Vagina (tissue), 2 donors: Measurements from ENCODE around the gene ABTB1. TPM values are rescaled to one million over a fixed set of nuclear protein-coding genes. Genes with fewer than 3 reads are reported as not detected.

Experiments used
- DNase-seq, 2 donors: peaks; one replicate each; pipeline ENCODE4 v3.0.0-alpha.2; 2017; ENCODE audit errors: extremely low spot score in 2 of 2
- H3K27ac ChIP-seq: fragments of 200-600 bp; sonication (generic); one replicate; pipeline ENCODE4 v1.5.1; 2019
- H3K27me3 ChIP-seq: fragments of 200-600 bp; sonication (generic); one replicate; pipeline ENCODE4 v1.5.1; 2019
- H3K36me3 ChIP-seq, 2 donors: fragments of 200-600 bp; sonication (generic); one replicate each; pipeline ENCODE4 v1.5.1; 2017 to 2019
- H3K4me1 ChIP-seq: fragments of 200-600 bp; sonication (generic); one replicate; pipeline ENCODE4 v1.5.1; 2019
- H3K4me3 ChIP-seq, 2 donors: fragments of 200-600 bp; sonication (generic); 1 replicate in 1 of 2; 2 replicates in 1 of 2; pipeline ENCODE4 v1.5.1; 2016 to 2019
- H3K9me3 ChIP-seq: fragments of 200-600 bp; sonication (generic); one replicate; pipeline ENCODE4 v1.5.1; 2019
- POLR2A ChIP-seq, 2 donors: fragments of 450-650 bp; IDR thresholded peaks; one replicate each; pipeline ENCODE4 v1.6.1; 2017; ENCODE audit warnings: antibody characterized with exemption in 2 of 2, mild to moderate bottlenecking in 2 of 2, moderate library complexity in 2 of 2
- POLR2AphosphoS5 ChIP-seq, 2 donors: sonication (generic); formaldehyde crosslinking; IDR thresholded peaks; one replicate each; pipeline ENCODE4 v1.9.0; 2017; ENCODE audit warnings: antibody characterized with exemption in 2 of 2, mild to moderate bottlenecking in 2 of 2, low read depth in 1 of 2; ENCODE audit not compliant: insufficient read depth in 1 of 2
- intact Hi-C: fragments of 100-400 bp; cut with DNase I; formaldehyde crosslinking; loops from one replicate; pipeline ENCODE4 v1.15.1; 2023
- total RNA-seq: library from RNA; depleted of rRNA; stranded (reverse); fragments of >200 nt; gene quantifications from one replicate; pipeline ENCODE4 v1.2.3, GENCODE V29; 2016
- TF ChIP-seq, protein P1 (sequence below), 3 experiments: fragments of 450-650 bp in 2 of 3; fragments of 200-600 bp in 1 of 3; sonication (generic) in 1 of 3; IDR thresholded peaks; one replicate each; pipeline ENCODE4 v1.5.1; 2017 to 2019; ENCODE audit warnings: antibody characterized with exemption in 3 of 3, mild to moderate bottlenecking in 2 of 3, moderate library complexity in 2 of 3

Gene ABTB1
- total RNA-seq, 1 donor from 2014 or later: 59.7 TPM

- no peaks in the 10 kb centered on the region for H3K27me3 ChIP-seq
- H3K4me1 ChIP-seq: peaks cover 43% of the 10 kb centered on the region
- H3K4me3 ChIP-seq: peak overlapping the region; percentile 63 to 91
- no peaks in the 10 kb centered on the region for H3K36me3 ChIP-seq
- DNase-seq: no peak
- H3K27ac ChIP-seq: peak overlapping the region; percentile 91
- intact Hi-C loops: no loop called here
- no peaks in the 10 kb centered on the region for H3K9me3 ChIP-seq
- TF ChIP-seq, protein P1, sequence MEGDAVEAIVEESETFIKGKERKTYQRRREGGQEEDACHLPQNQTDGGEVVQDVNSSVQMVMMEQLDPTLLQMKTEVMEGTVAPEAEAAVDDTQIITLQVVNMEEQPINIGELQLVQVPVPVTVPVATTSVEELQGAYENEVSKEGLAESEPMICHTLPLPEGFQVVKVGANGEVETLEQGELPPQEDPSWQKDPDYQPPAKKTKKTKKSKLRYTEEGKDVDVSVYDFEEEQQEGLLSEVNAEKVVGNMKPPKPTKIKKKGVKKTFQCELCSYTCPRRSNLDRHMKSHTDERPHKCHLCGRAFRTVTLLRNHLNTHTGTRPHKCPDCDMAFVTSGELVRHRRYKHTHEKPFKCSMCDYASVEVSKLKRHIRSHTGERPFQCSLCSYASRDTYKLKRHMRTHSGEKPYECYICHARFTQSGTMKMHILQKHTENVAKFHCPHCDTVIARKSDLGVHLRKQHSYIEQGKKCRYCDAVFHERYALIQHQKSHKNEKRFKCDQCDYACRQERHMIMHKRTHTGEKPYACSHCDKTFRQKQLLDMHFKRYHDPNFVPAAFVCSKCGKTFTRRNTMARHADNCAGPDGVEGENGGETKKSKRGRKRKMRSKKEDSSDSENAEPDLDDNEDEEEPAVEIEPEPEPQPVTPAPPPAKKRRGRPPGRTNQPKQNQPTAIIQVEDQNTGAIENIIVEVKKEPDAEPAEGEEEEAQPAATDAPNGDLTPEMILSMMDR (IDR thresholded peaks at IDR 0.05): no peak
- TF ChIP-seq POLR2A (IDR thresholded peaks at IDR 0.05): no peak
- no peak for TF ChIP-seq POLR2AphosphoS5 (IDR thresholded peaks at IDR 0.05; ENCODE audit: insufficient read depth in 1 of 2, low read depth in 1 of 2)
Measured at GRCh38 chr3:127671523-127672428, 976 bp upstream of the ABTB1 start.

DNA sequence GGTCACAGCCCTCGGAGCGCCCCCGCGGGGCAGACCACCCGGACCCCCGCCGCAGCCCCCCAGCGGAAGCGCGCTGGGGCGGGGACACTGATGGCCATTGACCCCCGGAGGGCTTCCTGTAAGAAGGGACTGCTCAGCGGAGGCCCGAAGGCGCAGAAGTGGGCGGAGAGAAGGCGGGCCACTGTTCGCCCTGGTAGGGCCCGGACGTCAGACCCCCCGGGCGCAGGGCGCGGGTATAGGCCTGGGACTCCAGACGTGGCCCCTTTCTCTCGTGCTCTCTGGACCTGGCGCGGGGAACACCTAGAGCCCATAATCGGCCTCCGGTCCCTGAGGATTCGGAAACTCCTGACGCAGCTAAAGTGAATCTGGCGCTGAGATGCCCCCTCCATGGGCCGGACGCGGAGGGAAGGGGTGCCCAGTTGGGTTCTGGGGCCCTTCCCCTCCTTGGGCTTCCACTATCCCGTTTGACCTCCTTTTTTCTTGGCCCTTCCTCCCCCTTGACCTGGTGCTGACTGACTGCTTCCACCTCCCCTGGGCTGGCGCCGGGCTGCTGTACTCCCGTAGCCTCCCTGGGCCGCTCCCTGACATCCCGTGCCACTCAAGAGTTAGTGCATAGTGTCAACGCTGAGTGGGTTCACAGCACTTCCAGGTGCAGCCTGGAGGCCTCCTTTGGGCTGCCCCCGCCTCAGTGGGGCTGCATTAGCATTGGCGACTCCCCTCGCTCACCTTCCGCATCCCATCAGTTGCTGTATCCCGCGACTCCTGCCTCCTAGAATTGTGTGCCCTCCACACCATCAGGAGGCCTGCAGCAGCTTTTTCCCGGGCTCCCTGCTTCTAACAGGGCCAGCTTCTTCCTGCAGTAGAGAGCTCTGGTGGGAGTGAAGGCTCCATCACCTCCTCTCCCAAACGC, 694 bp downstream of the ABTB1 start:
- Histone ChIP-seq H3K4me3 (peak overlapping the region; percentile 63 to 91), H3K27ac (peak overlapping the region; percentile 76), H3K27me3 (no peaks in the 10 kb centered on the region), H3K9me3 (no peaks in the 10 kb centered on the region), H3K4me1 (peaks cover 43% of the 10 kb centered on the region), H3K36me3 (peaks cover 0 to 10% of the 10 kb centered on the region in 2 donors)
- no peak for DNase-seq
- TF ChIP-seq POLR2A (IDR thresholded peaks at IDR 0.05) (no peak), POLR2AphosphoS5 (IDR thresholded peaks at IDR 0.05; ENCODE audit: insufficient read depth in 1 of 2, low read depth in 1 of 2) (peak in 1 of 2 donors; percentile 21)
- TF ChIP-seq, protein P1 (IDR thresholded peaks at IDR 0.05): no peak
- intact Hi-C loops: no loop called here

- intact Hi-C loops: no loop called here
- no peak for DNase-seq
- peak overlapping the region; percentile 63 to 91 for H3K4me3 ChIP-seq
Measured at GRCh38 chr3:127674101-127674721, 1.5 kb downstream of the ABTB1 start.

GRCh38 chr3:127674790-127675189, 2.0 kb downstream of the ABTB1 start:
- Histone ChIP-seq H3K36me3 (peaks cover 0 to 10% of the 10 kb centered on the region in 2 donors), H3K27ac (no peak overlapping the region), H3K4me3 (no peak overlapping the region), H3K9me3 (no peaks in the 10 kb centered on the region), H3K4me1 (peaks cover 43% of the 10 kb centered on the region), H3K27me3 (no peaks in the 10 kb centered on the region)
- DNase-seq: no peak
- intact Hi-C loops: no loop called here
- TF ChIP-seq, protein P1 (IDR thresholded peaks at IDR 0.05): no peak
- no peak for TF ChIP-seq POLR2A (IDR thresholded peaks at IDR 0.05)
- TF ChIP-seq POLR2AphosphoS5 (IDR thresholded peaks at IDR 0.05; ENCODE audit: insufficient read depth in 1 of 2, low read depth in 1 of 2): no peak

More at GRCh38 chr3:127674101-127674721, 1.5 kb downstream of the ABTB1 start:
- H3K27me3 ChIP-seq: no peaks in the 10 kb centered on the region
- no peaks in the 10 kb centered on the region for H3K9me3 ChIP-seq
- peak overlapping the region; percentile 76 for H3K27ac ChIP-seq
- H3K36me3 ChIP-seq: peaks cover 0 to 10% of the 10 kb centered on the region in 2 donors
- TF ChIP-seq POLR2A (IDR thresholded peaks at IDR 0.05): no peak
- no peak for TF ChIP-seq POLR2AphosphoS5 (IDR thresholded peaks at IDR 0.05; ENCODE audit: insufficient read depth in 1 of 2, low read depth in 1 of 2)
- TF ChIP-seq, protein P1 (IDR thresholded peaks at IDR 0.05): no peak
- H3K4me1 ChIP-seq: peaks cover 43% of the 10 kb centered on the region
